GM18505 (cell line): ENCODE measurements around the gene MAB21L3.

Source experiments
- ATAC-seq: cut with Tn5 transposase; IDR thresholded peaks from one replicate; pipeline ENCODE4 v1.9.1; 2021; ENCODE audit not compliant: unreplicated experiment
- POLR2A ChIP-seq: IDR thresholded peaks from 4 replicates; pipeline ENCODE4 v1.6.1; 2011; ENCODE audit warnings: borderline replicate concordance; ENCODE audit not compliant: insufficient read depth, insufficient read length; ENCODE audit errors: extremely low read depth

Gene MAB21L3

DNA sequence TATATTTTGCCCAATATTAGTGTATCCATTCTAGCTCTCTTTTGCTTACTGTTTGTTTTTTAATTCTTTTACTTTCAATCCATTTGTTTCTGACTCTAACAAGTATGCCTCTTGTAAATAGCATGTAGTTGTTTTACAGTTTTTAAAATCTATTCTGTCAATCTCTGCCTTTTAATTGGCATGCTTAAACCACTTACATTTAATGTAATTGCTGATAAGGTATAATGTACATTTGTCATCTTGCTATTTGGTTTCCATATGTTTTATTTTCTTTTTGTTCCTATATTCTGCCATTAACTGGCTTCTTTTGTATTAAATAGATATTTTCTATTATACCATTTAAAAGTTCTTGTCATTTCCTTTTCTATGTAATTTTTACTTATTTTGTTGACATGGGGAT, 16.2 kb upstream of the MAB21L3 start:
- TF ChIP-seq POLR2A: no peak
- ATAC-seq: no peak

DNA sequence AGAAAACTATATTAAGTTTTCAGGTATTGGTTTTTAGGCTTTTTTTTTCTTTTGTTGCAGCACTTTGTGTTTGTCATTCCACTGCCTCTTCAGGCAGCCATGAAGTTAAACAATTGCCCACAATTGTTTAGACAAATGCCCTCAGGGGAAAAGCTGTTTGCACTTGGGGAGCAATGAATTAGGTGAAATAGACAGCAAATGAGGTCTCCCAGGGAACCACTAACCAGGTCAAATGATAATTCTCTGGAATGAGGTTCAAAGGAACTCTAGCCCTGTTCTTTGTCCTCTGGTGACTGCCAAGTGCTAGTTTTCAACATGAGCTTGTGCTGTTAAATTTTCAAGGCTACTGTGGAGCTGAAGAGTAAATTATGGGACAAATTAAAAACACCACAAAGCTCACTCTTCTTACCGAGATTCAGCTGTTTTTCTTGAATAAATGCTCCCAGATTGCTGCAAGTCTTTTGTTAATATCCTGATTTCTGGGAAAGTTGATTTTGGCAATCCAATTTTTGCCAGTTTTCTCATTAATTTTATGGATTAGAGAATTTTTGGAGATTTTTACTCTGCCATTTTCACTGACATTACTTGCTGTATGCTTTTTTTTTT, 15.1 kb upstream of the MAB21L3 start:
- no peak for TF ChIP-seq POLR2A
- no peak for ATAC-seq

DNA sequence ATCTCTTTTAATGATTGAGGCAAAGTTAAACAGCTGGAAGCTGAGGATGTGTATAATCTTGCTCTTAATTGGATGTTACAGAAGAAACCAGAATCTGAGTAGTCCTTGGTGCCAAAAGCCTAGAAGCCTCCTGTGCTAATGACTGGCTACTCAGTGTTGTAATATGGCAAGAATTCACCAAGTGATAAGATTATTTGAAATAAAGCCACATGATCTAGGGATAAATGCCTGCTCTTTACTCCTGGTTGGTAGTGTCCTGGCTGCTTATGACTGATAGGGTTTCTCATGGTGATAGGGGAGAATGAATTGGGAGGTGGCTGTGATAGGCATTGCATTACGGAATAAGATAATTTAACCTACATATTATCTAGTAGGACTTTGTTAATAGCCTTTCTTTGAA, 13.6 kb upstream of the MAB21L3 start:
- ATAC-seq: no peak
- no peak for TF ChIP-seq POLR2A

DNA sequence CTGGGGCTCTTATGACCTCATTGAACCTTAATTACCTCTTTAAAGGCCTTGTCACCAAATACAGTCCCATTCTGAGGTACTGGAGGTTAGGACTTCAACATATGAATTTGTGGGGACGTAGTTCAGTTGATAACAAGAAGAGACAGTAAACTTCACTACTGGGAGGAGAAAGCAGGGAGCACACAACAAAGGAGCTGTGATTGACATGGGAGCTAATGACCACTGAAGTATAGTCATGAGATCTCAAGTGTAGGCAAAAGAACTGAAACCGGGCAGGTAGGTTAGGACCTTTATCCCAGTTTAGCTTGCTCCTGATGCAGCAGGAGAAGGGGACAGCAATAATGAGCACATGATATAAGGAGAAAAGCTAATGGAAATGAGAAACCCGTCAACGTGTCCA, 11.8 kb upstream of the MAB21L3 start:
- ATAC-seq: no peak
- TF ChIP-seq POLR2A: no peak

DNA sequence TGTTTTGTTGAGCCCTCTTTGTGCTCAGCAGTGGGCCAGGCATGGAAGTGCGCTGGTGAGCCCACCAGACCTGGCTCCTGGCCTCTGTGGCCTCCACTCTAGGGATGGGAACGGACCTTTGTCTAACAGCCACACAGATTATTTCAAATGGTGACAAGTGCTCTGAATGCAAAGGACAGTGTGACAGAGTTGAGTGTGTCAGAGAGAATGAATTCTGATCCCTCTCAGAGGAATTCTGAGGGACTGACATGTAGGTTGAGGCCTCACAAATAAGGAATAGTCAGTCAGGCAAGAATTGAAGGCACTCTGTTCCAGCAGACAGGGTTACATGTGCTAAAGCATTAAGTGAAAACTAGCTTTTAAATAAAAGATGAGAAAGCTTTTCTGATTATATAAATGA, 11.3 kb upstream of the MAB21L3 start:
- no peak for TF ChIP-seq POLR2A
- ATAC-seq: no peak

DNA sequence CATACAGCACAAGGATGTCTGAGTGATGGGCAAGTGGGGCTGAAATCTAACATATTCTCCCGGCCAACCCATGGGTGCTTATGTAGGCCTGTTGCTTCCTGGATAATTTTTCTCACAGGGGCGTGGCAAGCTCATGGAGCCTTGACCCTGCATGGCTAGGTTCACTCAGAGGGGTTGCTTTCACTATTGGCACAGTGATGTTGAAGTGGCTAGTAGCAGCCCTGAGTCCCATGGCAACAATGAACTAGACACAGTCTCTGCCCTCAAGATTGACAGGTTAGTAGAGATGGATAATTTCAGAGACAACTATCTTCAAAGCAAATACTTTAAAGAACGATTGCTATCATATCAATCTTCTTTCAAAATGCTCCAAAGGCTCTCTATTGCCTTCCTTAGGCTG, 6.5 kb upstream of the MAB21L3 start:
- TF ChIP-seq POLR2A: no peak
- ATAC-seq: no peak

DNA sequence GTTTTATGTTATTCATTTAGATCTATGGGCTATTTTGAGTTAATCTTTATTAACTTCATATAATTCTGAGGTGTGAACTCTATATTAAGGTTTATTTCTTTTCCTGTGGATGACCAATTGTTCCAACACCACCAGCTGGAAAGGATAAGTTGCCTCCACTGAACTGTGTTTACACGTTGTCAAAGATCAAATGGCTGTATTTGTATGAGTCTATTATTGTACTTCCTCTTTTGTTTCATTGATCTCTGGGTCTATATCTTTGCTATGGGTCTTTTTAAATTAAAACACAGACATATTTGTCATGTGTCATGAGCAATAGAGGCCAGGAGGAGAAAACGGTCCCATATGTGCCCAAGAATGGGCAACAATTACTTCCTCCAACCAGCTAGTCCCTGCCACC, 5.2 kb upstream of the MAB21L3 start:
- TF ChIP-seq POLR2A: no peak
- no peak for ATAC-seq

DNA sequence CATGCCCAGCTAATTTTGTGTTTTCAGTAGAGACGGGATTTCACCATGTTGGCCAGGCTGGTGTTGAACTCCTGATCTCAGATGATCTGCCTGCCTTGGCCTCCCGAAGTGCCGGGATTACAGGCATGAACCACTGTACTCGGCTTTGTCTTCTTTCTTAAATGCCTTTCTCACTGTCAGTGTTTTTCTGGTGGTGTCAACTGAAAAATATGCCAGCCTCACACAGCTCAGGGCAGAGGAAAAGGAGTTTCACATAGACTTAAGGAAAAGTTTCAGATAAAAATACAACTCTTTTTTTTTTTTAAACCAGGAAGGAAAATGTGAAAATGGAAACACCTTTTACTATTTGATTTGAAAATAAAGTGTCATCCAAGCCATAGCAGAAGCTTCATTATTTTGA, 4.6 kb upstream of the MAB21L3 start:
- no peak for TF ChIP-seq POLR2A

DNA sequence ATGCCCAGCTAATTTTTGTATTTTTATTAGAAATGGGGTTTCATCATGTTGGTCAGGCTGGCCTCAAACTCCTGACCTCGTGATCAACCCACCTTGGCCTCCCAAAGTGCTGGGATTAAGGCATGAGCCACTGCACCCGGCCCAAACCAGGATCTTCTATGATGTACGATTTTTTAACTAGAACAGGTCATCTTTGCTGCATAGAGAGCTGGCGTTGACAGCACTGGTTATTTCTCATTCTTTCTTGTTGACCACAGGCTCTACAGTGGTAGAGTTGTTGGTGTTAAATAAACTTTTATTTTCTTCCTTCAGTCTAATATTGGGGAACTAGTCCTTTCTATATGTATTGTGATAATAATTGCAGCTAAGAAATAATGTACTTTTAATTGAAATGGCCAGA, 3.8 kb upstream of the MAB21L3 start:
- no peak for TF ChIP-seq POLR2A
- ATAC-seq: no peak

More for the DNA sequence above, 4.6 kb upstream of the MAB21L3 start:
- no peak for ATAC-seq

DNA sequence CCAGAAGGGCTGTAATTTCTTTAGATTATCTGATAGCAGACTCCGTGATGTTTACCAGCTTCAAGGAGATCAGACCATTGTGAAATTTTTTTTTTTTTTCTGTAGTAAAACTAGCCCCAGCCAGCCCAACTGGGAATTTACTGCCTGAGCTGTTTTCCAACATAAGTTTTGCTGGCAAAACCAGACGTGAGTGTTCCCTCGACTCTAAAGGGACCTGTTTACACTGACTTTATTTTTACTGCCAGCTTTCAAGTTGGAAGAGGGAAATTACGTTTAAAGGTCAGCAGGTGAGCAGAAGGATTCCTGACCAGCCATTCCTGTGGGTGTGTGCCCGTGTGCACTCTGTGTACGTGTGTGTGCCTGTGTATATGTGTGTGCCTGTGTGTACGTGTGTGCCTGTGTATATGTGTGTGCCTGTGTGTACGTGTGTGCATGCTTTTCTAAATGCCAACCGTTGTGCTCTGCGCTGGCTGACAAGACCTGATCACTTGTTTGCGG, 374 bp downstream of the MAB21L3 start:
- no peak for ATAC-seq
- no peak for TF ChIP-seq POLR2A

DNA sequence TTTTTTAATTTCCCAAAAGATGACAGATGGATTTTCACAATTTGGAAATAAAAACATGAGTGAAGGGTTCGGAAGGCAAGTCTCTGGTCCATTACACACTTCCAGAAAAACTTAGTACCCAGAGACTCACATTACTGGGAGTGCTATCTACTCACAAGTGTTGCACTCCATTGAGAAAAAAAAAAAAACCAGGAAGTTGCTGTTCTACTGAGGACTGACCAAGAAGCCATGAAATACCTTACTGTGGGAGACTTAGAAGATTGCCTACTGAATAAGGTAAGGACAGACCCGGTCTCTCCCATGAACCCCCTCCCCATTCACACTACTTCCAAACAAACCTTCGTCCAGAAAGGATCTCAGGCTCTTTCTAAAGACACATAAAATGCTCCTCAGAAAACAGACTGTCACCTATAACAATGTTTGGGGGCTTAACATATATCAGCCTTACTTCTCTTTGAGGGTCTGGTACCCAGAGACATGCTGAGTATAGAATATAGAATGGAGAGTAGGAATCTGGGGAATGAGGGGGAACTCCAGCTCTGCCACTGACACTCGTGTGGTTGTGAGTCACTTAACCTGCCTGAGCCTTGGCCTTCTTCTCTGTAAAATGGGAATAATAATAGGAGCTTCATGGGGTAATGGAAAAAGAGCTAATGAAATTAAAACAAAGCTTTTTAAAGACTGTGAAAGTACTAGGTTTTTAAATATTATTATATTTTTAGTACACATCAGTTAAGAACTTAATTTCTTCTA, 1.4 kb downstream of the MAB21L3 start:
- TF ChIP-seq POLR2A: no peak
- no peak for ATAC-seq

DNA sequence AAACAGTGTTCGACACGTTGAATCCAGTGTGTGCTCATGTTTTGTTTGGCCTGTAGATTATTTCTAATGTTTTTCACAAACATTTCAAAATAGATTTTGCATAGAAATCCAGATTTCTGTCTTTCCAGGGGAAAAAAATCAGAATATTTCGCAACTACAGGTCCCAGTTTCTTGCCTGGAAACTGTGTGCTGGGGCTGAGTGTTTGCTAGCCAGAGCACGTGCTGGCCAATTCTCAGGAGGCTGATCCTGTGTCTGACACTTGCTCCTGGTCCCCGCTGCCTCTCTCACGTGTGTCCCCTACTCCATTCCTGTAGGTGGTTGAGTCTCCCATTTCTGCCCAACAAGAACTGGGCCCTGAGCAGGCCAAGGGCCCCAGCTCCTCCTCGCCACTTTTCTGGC, 2.4 kb downstream of the MAB21L3 start:
- TF ChIP-seq POLR2A: no peak

DNA sequence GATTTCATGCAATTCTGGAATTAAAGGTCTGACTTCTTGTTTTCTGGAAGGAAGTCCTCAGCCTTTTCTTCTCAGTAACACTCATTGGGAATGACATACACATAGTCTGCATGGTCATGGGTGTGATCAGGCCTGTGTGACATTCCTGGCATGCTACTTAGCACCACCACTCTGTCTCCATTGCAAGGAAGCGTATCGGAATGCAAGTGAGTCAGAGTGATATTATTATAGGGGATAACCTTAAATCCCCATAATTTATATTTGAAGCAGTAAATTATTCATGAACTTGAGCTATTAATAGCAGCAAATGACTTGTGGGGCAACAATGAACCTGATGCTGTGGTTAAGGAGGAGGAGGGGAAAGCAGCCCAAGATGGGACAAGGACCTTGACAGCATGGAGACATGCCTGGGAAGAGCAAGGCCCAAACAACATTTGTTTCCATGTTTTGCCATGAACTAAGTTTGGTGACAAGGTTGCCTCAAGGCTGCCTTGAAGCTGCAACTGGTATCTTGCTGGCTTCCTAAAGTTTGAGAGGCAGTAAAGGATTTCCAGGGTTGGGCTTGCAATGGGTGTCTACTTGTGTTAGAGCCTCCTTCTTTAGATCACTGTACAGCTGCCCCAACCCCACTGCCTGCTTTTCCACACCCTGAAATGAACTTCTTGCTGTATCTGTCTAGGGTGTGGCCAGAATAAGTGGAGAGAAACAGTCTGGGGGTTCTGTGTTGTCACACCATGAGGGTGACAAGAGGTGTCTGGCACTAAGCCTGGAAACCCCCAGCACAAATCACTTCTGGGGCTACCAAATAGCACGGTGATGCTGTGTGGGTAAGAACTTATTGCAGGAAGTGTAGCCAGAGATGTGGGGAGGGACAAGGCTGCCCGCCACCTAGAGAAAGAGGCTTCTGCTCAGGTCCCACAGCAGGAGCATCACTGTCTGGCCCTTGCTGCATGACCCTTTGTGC, 4.6 kb downstream of the MAB21L3 start:
- no peak for TF ChIP-seq POLR2A
- ATAC-seq: no peak

More for the DNA sequence above, 2.4 kb downstream of the MAB21L3 start:
- ATAC-seq: no peak

DNA sequence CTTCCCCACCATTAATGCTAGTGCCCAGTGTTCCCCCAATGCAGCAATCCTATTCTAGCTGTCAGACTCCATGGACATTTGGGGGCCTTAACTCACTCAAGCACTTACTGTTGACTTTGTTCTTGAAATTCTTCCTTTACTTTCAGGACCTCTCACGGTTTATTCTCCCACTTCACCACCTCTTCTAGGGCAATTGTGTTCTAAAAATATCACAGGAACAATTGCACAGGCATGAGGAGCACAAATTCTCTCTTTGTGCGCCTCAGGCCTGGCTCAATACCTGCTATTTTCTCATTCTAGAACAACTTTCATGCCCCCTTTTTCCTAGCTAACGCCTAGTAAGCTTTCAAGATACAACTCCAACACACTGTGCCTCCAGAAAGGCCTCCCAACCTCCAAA, 7.3 kb downstream of the MAB21L3 start:
- ATAC-seq: no peak
- TF ChIP-seq POLR2A: no peak

DNA sequence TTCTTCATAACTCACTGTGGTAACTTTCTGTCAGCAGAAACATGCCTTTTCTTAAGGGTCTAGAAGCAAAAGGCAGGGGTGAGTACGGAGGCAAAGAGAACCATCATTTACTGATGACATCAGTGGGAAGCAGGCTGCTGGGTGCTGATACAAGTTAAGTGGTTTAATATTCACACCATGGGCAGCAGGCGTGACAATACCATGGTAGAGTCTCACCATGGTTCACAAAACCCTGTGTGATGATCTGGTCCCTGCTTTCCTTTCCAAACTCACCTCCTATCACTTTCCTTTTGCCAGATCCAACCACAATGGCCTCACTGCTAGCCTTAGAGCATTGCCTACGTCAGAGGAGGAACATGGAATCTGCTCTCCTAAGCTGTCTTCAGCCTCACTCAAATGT, 8.7 kb downstream of the MAB21L3 start:
- no peak for ATAC-seq
- TF ChIP-seq POLR2A: no peak
